ENCODE results near the gene CUEDC1.

CUEDC1 gene

GRCh38 chr17:57818066-57818465, 137.1 kb downstream of the CUEDC1 start:
- H3K4me3 ChIP-seq (ENCODE audit: low read depth, low read length) = no peak overlapping the region
- no peaks in the 10 kb centered on the region for H3K36me3 ChIP-seq (replicated peaks)
- in situ Hi-C loops (cut with HindIII; ENCODE audit: low pct_ligation_motif_present, low sequenced_read_pairs) = no loop called here
- H3K27ac ChIP-seq = no peak overlapping the region
- no peak for DNase-seq
- TF ChIP-seq CTCF (IDR thresholded peaks at IDR 0.05; ENCODE audit: low read depth, low read length, missing control alignments) = no peak
- H3K27me3 ChIP-seq (replicated peaks) = peaks cover 2% of the 10 kb centered on the region

- TF ChIP-seq CTCF (IDR thresholded peaks at IDR 0.05; ENCODE audit: low read depth, low read length, missing control alignments) = no peak
- H3K36me3 ChIP-seq (replicated peaks) = no peaks in the 10 kb centered on the region
- in situ Hi-C loops (cut with HindIII; ENCODE audit: low pct_ligation_motif_present, low sequenced_read_pairs) = no loop called here
- no peak for DNase-seq
- no peak overlapping the region for H3K4me3 ChIP-seq (ENCODE audit: low read depth, low read length)
- peaks cover 2% of the 10 kb centered on the region for H3K27me3 ChIP-seq (replicated peaks)
- H3K27ac ChIP-seq = no peak overlapping the region
Observed at GRCh38 chr17:57817299-57817698, 137.9 kb downstream of the CUEDC1 start.

GRCh38 chr17:57814421-57814820, 140.8 kb downstream of the CUEDC1 start:
- Histone ChIP-seq H3K27me3 (replicated peaks) (peaks cover 2% of the 10 kb centered on the region), H3K4me3 (ENCODE audit: low read depth, low read length) (no peak overlapping the region), H3K27ac (no peak overlapping the region), H3K36me3 (replicated peaks) (no peaks in the 10 kb centered on the region)
- no peak for DNase-seq
- TF ChIP-seq CTCF (IDR thresholded peaks at IDR 0.05; ENCODE audit: low read depth, low read length, missing control alignments) = no peak
- in situ Hi-C loops (cut with HindIII; ENCODE audit: low pct_ligation_motif_present, low sequenced_read_pairs) = no loop called here

- in situ Hi-C loops (cut with HindIII; ENCODE audit: low pct_ligation_motif_present, low sequenced_read_pairs) = no loop called here
- no peak overlapping the region for H3K4me3 ChIP-seq (ENCODE audit: low read depth, low read length)
- H3K27ac ChIP-seq = no peak overlapping the region
- H3K27me3 ChIP-seq (replicated peaks) = peaks cover 7% of the 10 kb centered on the region
- TF ChIP-seq CTCF (IDR thresholded peaks at IDR 0.05; ENCODE audit: low read depth, low read length, missing control alignments) = no peak
- DNase-seq = no peak
- H3K36me3 ChIP-seq (replicated peaks) = no peaks in the 10 kb centered on the region
Observed at GRCh38 chr17:57811638-57812280, 143.5 kb downstream of the CUEDC1 start.

Data from brain microvascular endothelial cell (primary cell).